Breast epithelium (tissue), 3 donors: Measurements from ENCODE around the gene PPDPF.

Experiments used
- CTCF ChIP-seq, 3 donors: fragments of 450-650 bp; IDR thresholded peaks; one replicate each; pipeline ENCODE4 v1.5.1; 2016 to 2017; ENCODE audit warnings: antibody characterized with exemption in 3 of 3, mild to moderate bottlenecking in 3 of 3, moderate library complexity in 3 of 3
- POLR2A ChIP-seq: fragments of 450-650 bp; IDR thresholded peaks from one replicate; pipeline ENCODE4 v1.6.1; 2016; ENCODE audit warnings: antibody characterized with exemption, mild to moderate bottlenecking, moderate library complexity
- POLR2AphosphoS5 ChIP-seq, 3 donors: sonication (generic); formaldehyde crosslinking; IDR thresholded peaks; one replicate each; pipeline ENCODE4 v1.6.1; 2017; ENCODE audit warnings: antibody characterized with exemption in 3 of 3

- TF ChIP-seq CTCF (IDR thresholded peaks at IDR 0.05) (no peak), POLR2A (no peak), POLR2AphosphoS5 (IDR thresholded peaks at IDR 0.05) (no peak)
Measured at GRCh38 chr20:63481503-63481902, 39.1 kb upstream of the PPDPF start.
